Endothelial cell of umbilical vein (primary cell): ENCODE measurements around the gene WDTC1. TPM values are rescaled to one million over a fixed set of nuclear protein-coding genes. Genes with fewer than 3 reads are reported as not detected.

ENCODE experiments used
- BruUV-seq: library from RNA; stranded (reverse); fragments of 400-500 nt; replicated peaks from 2 replicates; lab custom pipeline; 2021; lab: Mats Ljungman, UMichigan
- CTCF ChIA-PET: fragments of 300-600, 350-600 bp; sonication (Branson Sonifier 250); formaldehyde crosslinking; loops from one replicate; lab custom pipeline; 2021; ENCODE audit warnings: antibody characterized with exemption, inconsistent platforms; lab: Charles Lee
- POLR2A ChIA-PET: fragments of 300-600, 350-600 bp; sonication (Branson Sonifier 250); formaldehyde crosslinking; loops from one replicate; lab custom pipeline; 2021; ENCODE audit warnings: antibody characterized with exemption, inconsistent platforms; lab: Charles Lee
- DNase-seq: peaks from one replicate; pipeline ENCODE4 v3.0.0-alpha.2; 2011; ENCODE audit warnings: low read depth, low spot score
- FAIRE-seq: peaks from 2 replicates; lab custom pipeline; 2011; peaks lifted over from hg19 to GRCh38; lab: Jason Lieb, UNC
- H2AFZ ChIP-seq: 2 replicates; pipeline ENCODE4 v1.6.0; 2012; ENCODE audit warnings: low read depth, low read length, control low read depth, inconsistent platforms
- H3K27ac ChIP-seq: 2 replicates; pipeline ENCODE4 v1.5.1; 2011; ENCODE audit warnings: low read depth, mild to moderate bottlenecking, control low read depth, low read length, moderate library complexity; ENCODE audit not compliant: insufficient read depth
- H3K27me3 ChIP-seq, 2 experiments: 2 replicates each; pipeline versions ENCODE4 v1.6.0 to v1.6.1; 2011; ENCODE audit warnings: low read length in 2 of 2, mixed read lengths in 1 of 2; ENCODE audit not compliant: control insufficient read depth in 2 of 2, insufficient read depth in 2 of 2
- H3K36me3 ChIP-seq, 2 experiments: 2 replicates in 1 of 2; 3 replicates in 1 of 2; pipeline ENCODE4 v1.5.1; 2011; ENCODE audit warnings: low read length in 2 of 2, mild to moderate bottlenecking in 1 of 2, moderate library complexity in 1 of 2; ENCODE audit not compliant: control insufficient read depth in 2 of 2, insufficient read depth in 2 of 2; ENCODE audit errors: extremely low read depth in 1 of 2
- H3K4me1 ChIP-seq: 3 replicates; pipeline ENCODE4 v1.5.1; 2011; ENCODE audit warnings: mild to moderate bottlenecking, low read length; ENCODE audit not compliant: control insufficient read depth, insufficient read depth; ENCODE audit errors: extremely low read depth
- H3K4me2 ChIP-seq: 2 replicates; pipeline ENCODE4 v1.6.1; 2011; ENCODE audit warnings: low read length, control low read depth, mixed read lengths; ENCODE audit not compliant: insufficient read depth
- H3K4me3 ChIP-seq, 3 experiments: fragments of 200-600 bp in 1 of 3; sonication (generic), shearing (Covaris generic) in 1 of 3; replicated peaks in 1 of 3; 2 replicates each; pipeline ENCODE4 v1.5.1; 2011 to 2016; ENCODE audit warnings: control low read depth in 3 of 3, low read length in 3 of 3, mild to moderate bottlenecking in 2 of 3, inconsistent platforms in 1 of 3, low read depth in 1 of 3, moderate library complexity in 1 of 3; ENCODE audit not compliant: insufficient read depth in 1 of 3
- H3K79me2 ChIP-seq: 2 replicates; pipeline ENCODE4 v1.6.0; 2012; ENCODE audit warnings: low read length, inconsistent platforms; ENCODE audit not compliant: control insufficient read depth, insufficient read depth
- H3K9ac ChIP-seq: replicated peaks from 2 replicates; pipeline ENCODE3; 2011; ENCODE audit warnings: low read length, control low read depth; ENCODE audit not compliant: insufficient read depth; ENCODE audit errors: extremely low read depth
- H3K9me1 ChIP-seq: replicated peaks from 3 replicates; pipeline ENCODE4 v1.6.0; 2011; ENCODE audit warnings: mild to moderate bottlenecking, low read length; ENCODE audit not compliant: control insufficient read depth, insufficient read depth; ENCODE audit errors: extremely low read depth
- H3K9me3 ChIP-seq: replicated peaks from 2 replicates; pipeline ENCODE4 v1.5.1; 2012; ENCODE audit warnings: low read length, inconsistent platforms; ENCODE audit not compliant: control insufficient read depth, insufficient read depth
- H4K20me1 ChIP-seq: replicated peaks from 2 replicates; pipeline ENCODE3; 2011; ENCODE audit warnings: mild to moderate bottlenecking, low read length; ENCODE audit not compliant: control insufficient read depth, insufficient read depth; ENCODE audit errors: extremely low read depth
- CTCF ChIP-seq, 2 donors: IDR thresholded peaks; 1 replicate in 1 of 2; 2 replicates in 1 of 2; pipeline ENCODE4 v1.5.1; 2011; ENCODE audit warnings: low read length in 2 of 2, mild to moderate bottlenecking in 2 of 2, moderate library complexity in 2 of 2, control low read depth in 1 of 2, inconsistent platforms in 1 of 2, low read depth in 1 of 2; ENCODE audit not compliant: insufficient read depth in 1 of 2; ENCODE audit errors: extremely low read depth in 1 of 2
- EZH2 ChIP-seq: IDR thresholded peaks from 2 replicates; pipeline ENCODE4 v1.6.1; 2012; ENCODE audit warnings: borderline replicate concordance, low read depth, mild to moderate bottlenecking, moderate library complexity, low read length, inconsistent platforms; ENCODE audit not compliant: severe bottlenecking
- FOS ChIP-seq: IDR thresholded peaks from 2 replicates; pipeline ENCODE4 v1.6.1; 2011; ENCODE audit warnings: mild to moderate bottlenecking, low read length, moderate library complexity, borderline replicate concordance; ENCODE audit not compliant: insufficient read depth
- GATA2 ChIP-seq: IDR thresholded peaks from 2 replicates; pipeline ENCODE4 v1.7.0; 2011; ENCODE audit warnings: low read depth, mild to moderate bottlenecking, moderate library complexity, mixed read lengths, low read length; ENCODE audit not compliant: insufficient read length, insufficient read depth
- JUN ChIP-seq: IDR thresholded peaks from 2 replicates; pipeline ENCODE4 v1.6.1; 2011; ENCODE audit warnings: borderline replicate concordance, low read depth; ENCODE audit not compliant: insufficient read length, insufficient read depth
- MAX ChIP-seq: IDR thresholded peaks from 2 replicates; pipeline ENCODE4 v1.6.1; 2011; ENCODE audit not compliant: insufficient read depth, insufficient read length
- MYC ChIP-seq: IDR thresholded peaks from one replicate; pipeline ENCODE4 v1.6.1; 2011; ENCODE audit warnings: mild to moderate bottlenecking, low read depth, low read length
- POLR2A ChIP-seq: IDR thresholded peaks from 2 replicates; pipeline ENCODE4 v1.6.1; 2012; ENCODE audit warnings: low read depth, mild to moderate bottlenecking, control low read depth, low read length
- POLR2AphosphoS5 ChIP-seq: IDR thresholded peaks from 2 replicates; pipeline ENCODE4 v1.6.1; 2012; ENCODE audit warnings: low read depth, mild to moderate bottlenecking, control low read depth, low read length, moderate library complexity; ENCODE audit not compliant: insufficient read depth
- dilution Hi-C: fragments of 300-500 bp; cut with MboI; formaldehyde crosslinking; loops from one replicate; pipeline ENCODE4 v1.15.0; 2019; ENCODE audit warnings: low sequenced_read_pairs; ENCODE audit not compliant: extremely low pct_ligation_motif_present
- intact Hi-C: fragments of 100-400 bp; cut with micrococcal nuclease; formaldehyde crosslinking; loops from one replicate; pipeline ENCODE4 v1.10.0; 2022
- polyA plus RNA-seq, 4 experiments: library from polyadenylated mRNA; depleted of rRNA in 3 of 4; stranded (reverse) in 3 of 4; unstranded in 1 of 4; fragments of >200 nt; gene quantifications; 2 replicates each; pipeline versions ENCODE4 v1.2.1 to v1.2.3, GENCODE V29; 2011 to 2012; ENCODE audit warnings: missing spikeins in 1 of 4
- total RNA-seq: library from RNA; stranded (reverse); gene quantifications from 2 replicates; pipeline ENCODE4 v1.2.3, GENCODE V29; 2021

Gene WDTC1
- total and polyA plus RNA-seq, 2 donors (not counting 3 experiments of a cell fraction or from before 2014, with no cell fraction given), result 15.4 to 27.6 TPM

GRCh38 chr1:27335506-27336422, 101.3 kb downstream of the WDTC1 start:
- no peak overlapping the region for H3K4me3 ChIP-seq
- H4K20me1 ChIP-seq, result no peaks in the 10 kb centered on the region
- no peaks in the 10 kb centered on the region for H3K9me3 ChIP-seq
- H3K79me2 ChIP-seq, result no peaks in the 10 kb centered on the region
- H3K9ac ChIP-seq, result no peak overlapping the region
- H3K27ac ChIP-seq, result no peak overlapping the region
- TF ChIP-seq JUN (no peak), GATA2 (no peak), CTCF (IDR thresholded peaks at IDR 0.05; ENCODE audit: extremely low read depth in 1 of 2, insufficient read depth in 1 of 2, low read depth in 1 of 2, low read length in 2 of 2) (no peak), EZH2 (no peak), POLR2AphosphoS5 (no peak), POLR2A (no peak), FOS (no peak), MYC (no peak), MAX (no peak)
- H3K4me2 ChIP-seq, result no peak overlapping the region
- DNase-seq, result no peak
- no peak overlapping the region for H2AFZ ChIP-seq
- ChIA-PET POLR2A (no interaction called here), CTCF (interaction anchor here (0.9 to 1.4 kb wide), 4 partner anchors 30 to 60 kb away, joined by 3 to 5 read pairs (median 4); no protein-coding TSS in a partner anchor)
- dilution Hi-C loops (no loop called here), intact Hi-C loops (no loop called here)
- no peaks in the 10 kb centered on the region for H3K9me1 ChIP-seq
- no peaks in the 10 kb centered on the region for H3K27me3 ChIP-seq
- TSS peak; percentile 29 for BruUV-seq
- H3K4me1 ChIP-seq, result no peaks in the 10 kb centered on the region
- FAIRE-seq, result no peak
- H3K36me3 ChIP-seq, result peaks cover 5 to 47% of the 10 kb centered on the region in 2 experiments
